ENCODE measurements around the gene APBA1. TPM values are rescaled to one million over a fixed set of nuclear protein-coding genes. Genes with fewer than 3 reads are reported as not detected.

Gene APBA1
- polyA plus RNA-seq, 6 donors from 2014 or later = not detected

DNA sequence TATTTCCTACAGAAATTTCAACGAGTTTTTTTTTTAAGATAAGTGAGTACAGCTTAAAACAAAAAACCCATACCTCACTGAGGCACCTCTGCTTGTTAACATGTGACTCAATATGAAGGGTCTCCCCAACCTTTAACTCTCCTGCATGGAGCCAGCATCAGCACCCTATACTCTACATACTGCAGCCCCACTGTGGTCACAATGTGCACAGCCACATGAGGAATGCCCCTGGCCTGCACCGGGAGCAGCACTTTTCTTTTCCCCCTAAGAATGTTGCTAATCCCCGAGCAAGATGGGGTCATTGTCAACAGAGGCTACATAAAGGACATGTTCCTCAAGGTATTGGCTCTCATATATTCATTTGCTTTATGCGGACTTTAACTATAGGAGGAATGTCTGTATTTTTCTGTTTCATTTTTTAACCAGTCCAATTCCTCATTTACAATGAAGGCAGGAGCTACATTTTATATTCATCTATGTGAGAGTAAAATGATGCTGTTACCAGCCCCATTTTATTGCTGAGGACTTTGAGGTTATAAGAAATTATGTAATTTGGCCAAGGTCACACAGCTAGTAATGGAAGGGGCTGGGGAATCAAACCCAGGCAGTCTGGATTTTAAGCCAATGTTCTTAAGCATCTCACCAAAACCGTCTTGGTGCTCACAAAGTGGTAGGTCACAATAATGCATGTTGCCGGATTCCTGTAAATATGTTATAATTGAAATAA is 93.0 kb downstream of the APBA1 start:
- Mint-ChIP-seq H3K4me3 (no peak overlapping the region), H3K27ac (peak overlapping the region in 1 of 6 donors; percentile 13), H3K36me3 (no peaks in the 10 kb centered on the region), H3K4me1 (peaks cover 4 to 11% (median 5%) of the 10 kb centered on the region in 3 donors), H3K27me3 (no peaks in the 10 kb centered on the region), H3K9me3 (peaks cover 0 to 2% (median 0%) of the 10 kb centered on the region in 7 donors)
- ATAC-seq (ENCODE audit: low read depth in 2 of 2) (no peak), DNase-seq (no peak)

GRCh38 chr9:69578026-69578425 is 94.1 kb downstream of the APBA1 start:
- H3K9me3 Mint-ChIP-seq = peaks cover 0 to 2% (median 0%) of the 10 kb centered on the region in 7 donors
- ATAC-seq (ENCODE audit: low read depth in 2 of 2) = no peak
- no peaks in the 10 kb centered on the region for H3K36me3 Mint-ChIP-seq
- H3K27me3 Mint-ChIP-seq = no peaks in the 10 kb centered on the region
- peaks cover 4 to 11% (median 5%) of the 10 kb centered on the region in 3 donors for H3K4me1 Mint-ChIP-seq
- no peak overlapping the region for H3K27ac Mint-ChIP-seq
- DNase-seq = no peak
- H3K4me3 Mint-ChIP-seq = no peak overlapping the region

DNA sequence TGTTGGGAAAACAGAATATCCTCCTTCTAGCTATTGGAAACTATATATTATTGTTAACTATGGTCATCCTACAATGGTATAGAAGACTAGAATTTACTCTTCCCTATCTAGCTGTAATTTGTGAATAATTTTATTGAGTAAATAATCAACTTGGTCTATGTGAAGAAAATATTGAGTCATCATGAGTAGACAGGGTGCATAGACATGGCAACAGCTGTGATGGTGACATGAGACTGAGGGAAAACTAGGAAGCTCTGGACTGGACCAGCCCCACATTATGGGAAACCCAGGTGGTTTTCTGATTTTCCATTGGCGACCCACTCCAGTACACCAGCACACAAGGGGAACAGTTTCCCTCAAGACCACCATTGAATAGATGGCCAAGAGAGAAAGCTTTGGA is 95.0 kb downstream of the APBA1 start:
- H3K36me3 Mint-ChIP-seq = no peaks in the 10 kb centered on the region
- DNase-seq = no peak
- H3K9me3 Mint-ChIP-seq = peaks cover 0 to 2% (median 0%) of the 10 kb centered on the region in 7 donors
- ATAC-seq (ENCODE audit: low read depth in 2 of 2) = no peak
- H3K27ac Mint-ChIP-seq = peak overlapping the region in 1 of 6 donors; percentile 57
- H3K27me3 Mint-ChIP-seq = peaks cover 0 to 8% (median 0%) of the 10 kb centered on the region in 3 donors
- no peak overlapping the region for H3K4me3 Mint-ChIP-seq
- peaks cover 0 to 5% (median 0%) of the 10 kb centered on the region in 3 donors for H3K4me1 Mint-ChIP-seq

GRCh38 chr9:69574057-69574456 is 98.1 kb downstream of the APBA1 start:
- ATAC-seq (ENCODE audit: low read depth in 2 of 2) = no peak
- H3K27me3 Mint-ChIP-seq = peaks cover 0 to 9% (median 0%) of the 10 kb centered on the region in 3 donors
- H3K27ac Mint-ChIP-seq = no peak overlapping the region
- no peak for DNase-seq
- no peaks in the 10 kb centered on the region for H3K4me1 Mint-ChIP-seq
- no peaks in the 10 kb centered on the region for H3K36me3 Mint-ChIP-seq
- H3K4me3 Mint-ChIP-seq = no peak overlapping the region
- peaks cover 0 to 2% (median 0%) of the 10 kb centered on the region in 7 donors for H3K9me3 Mint-ChIP-seq

GRCh38 chr9:69573651-69574050 is 98.5 kb downstream of the APBA1 start:
- no peak overlapping the region for H3K4me3 Mint-ChIP-seq
- no peaks in the 10 kb centered on the region for H3K4me1 Mint-ChIP-seq
- peaks cover 0 to 11% (median 0%) of the 10 kb centered on the region in 3 donors for H3K27me3 Mint-ChIP-seq
- no peaks in the 10 kb centered on the region for H3K36me3 Mint-ChIP-seq
- no peak overlapping the region for H3K27ac Mint-ChIP-seq
- no peak for ATAC-seq (ENCODE audit: low read depth in 2 of 2)
- H3K9me3 Mint-ChIP-seq = peaks cover 0 to 2% (median 0%) of the 10 kb centered on the region in 7 donors
- DNase-seq = no peak

DNA sequence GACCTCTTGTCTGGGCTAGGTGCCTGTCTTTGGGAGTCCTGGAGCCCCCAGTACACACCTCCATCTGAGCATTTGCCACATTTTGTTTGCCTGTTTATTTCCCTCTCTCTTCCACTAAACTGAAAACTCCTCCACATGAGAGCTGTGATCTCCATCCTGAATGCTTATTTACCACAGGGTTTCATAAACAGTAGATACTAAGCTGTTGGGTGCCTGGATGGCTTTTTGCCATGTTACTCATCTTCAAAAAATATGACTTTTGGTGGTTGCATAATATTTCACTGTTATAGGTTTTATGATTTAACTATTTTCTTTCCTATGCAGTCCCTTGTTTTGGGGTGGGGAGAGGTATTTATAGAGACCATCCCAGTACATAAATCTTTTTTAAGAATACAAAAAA is 99.6 kb downstream of the APBA1 start:
- ATAC-seq (ENCODE audit: low read depth in 2 of 2) = no peak
- Mint-ChIP-seq H3K27me3 (peaks cover 0 to 17% (median 0%) of the 10 kb centered on the region in 3 donors), H3K4me3 (no peak overlapping the region), H3K36me3 (no peaks in the 10 kb centered on the region), H3K9me3 (peaks cover 0 to 2% (median 0%) of the 10 kb centered on the region in 7 donors), H3K4me1 (no peaks in the 10 kb centered on the region), H3K27ac (no peak overlapping the region)
- no peak for DNase-seq

DNA sequence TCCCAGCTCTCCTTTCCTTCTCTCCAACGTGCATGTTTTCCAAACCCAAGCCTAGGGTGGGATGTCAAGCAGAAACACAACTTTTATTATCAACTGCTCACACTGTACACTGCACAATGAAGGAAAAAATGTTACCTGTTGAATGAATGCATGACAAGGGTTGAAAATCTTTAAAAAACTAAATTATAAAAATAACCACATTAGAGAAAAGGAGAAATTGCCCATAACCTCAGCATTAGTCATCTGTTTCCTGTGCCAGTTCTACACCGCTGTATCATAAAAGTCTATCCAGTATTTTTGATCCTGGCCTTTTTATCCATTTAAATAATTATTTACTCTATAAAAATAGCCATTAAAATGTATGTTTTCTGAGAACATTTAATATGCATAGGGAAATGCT is 101.1 kb downstream of the APBA1 start:
- Mint-ChIP-seq H3K4me1 (no peaks in the 10 kb centered on the region), H3K27ac (no peak overlapping the region), H3K4me3 (no peak overlapping the region), H3K27me3 (peaks cover 0 to 17% (median 0%) of the 10 kb centered on the region in 3 donors), H3K36me3 (no peaks in the 10 kb centered on the region), H3K9me3 (peaks cover 0 to 2% (median 0%) of the 10 kb centered on the region in 7 donors)
- no peak for DNase-seq
- no peak for ATAC-seq (ENCODE audit: low read depth in 2 of 2)

- no peaks in the 10 kb centered on the region for H3K9me3 Mint-ChIP-seq
- no peak overlapping the region for H3K4me3 Mint-ChIP-seq
- no peaks in the 10 kb centered on the region for H3K36me3 Mint-ChIP-seq
- H3K27ac Mint-ChIP-seq = no peak overlapping the region
- DNase-seq (no peak), ATAC-seq (ENCODE audit: low read depth in 2 of 2) (no peak)
- peaks cover 0 to 25% (median 4%) of the 10 kb centered on the region in 3 donors for H3K27me3 Mint-ChIP-seq
- H3K4me1 Mint-ChIP-seq = no peaks in the 10 kb centered on the region
Measured at GRCh38 chr9:69569738-69570451, 102.3 kb downstream of the APBA1 start.

DNA sequence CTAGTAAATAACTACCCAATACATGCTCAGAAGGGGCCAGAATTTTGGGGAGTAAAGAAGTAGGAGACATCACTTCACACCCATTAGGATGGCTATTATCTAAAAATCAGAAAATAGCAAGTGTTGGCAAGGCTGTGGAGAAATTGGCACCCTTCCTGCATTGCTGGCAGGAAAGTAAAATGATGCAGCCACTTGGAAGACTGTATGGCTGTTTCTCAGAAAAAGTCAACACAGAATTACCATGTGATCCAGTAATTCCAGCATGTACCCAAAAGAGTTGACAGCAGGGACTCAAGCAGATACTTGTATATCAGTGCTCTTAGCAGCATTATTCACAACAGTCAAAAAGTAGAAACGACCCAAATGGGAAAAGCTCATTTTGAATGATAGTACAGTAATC is 107.6 kb downstream of the APBA1 start:
- Mint-ChIP-seq H3K4me1 (no peaks in the 10 kb centered on the region), H3K9me3 (no peaks in the 10 kb centered on the region), H3K27me3 (peaks cover 0 to 17% (median 9%) of the 10 kb centered on the region in 3 donors), H3K27ac (no peak overlapping the region), H3K36me3 (no peaks in the 10 kb centered on the region), H3K4me3 (no peak overlapping the region)
- ATAC-seq (ENCODE audit: low read depth in 2 of 2) (no peak), DNase-seq (no peak)

GRCh38 chr9:69559126-69559525 is 113.0 kb downstream of the APBA1 start:
- Mint-ChIP-seq H3K27ac (no peak overlapping the region), H3K27me3 (peaks cover 0 to 5% (median 0%) of the 10 kb centered on the region in 3 donors), H3K9me3 (no peaks in the 10 kb centered on the region), H3K4me3 (no peak overlapping the region), H3K4me1 (no peaks in the 10 kb centered on the region), H3K36me3 (no peaks in the 10 kb centered on the region)
- ATAC-seq (ENCODE audit: low read depth in 2 of 2) (no peak), DNase-seq (no peak)

GRCh38 chr9:69556707-69557106 is 115.5 kb downstream of the APBA1 start:
- H3K27ac Mint-ChIP-seq = no peak overlapping the region
- H3K27me3 Mint-ChIP-seq = peaks cover 8% of the 10 kb centered on the region in 3 donors
- no peaks in the 10 kb centered on the region for H3K9me3 Mint-ChIP-seq
- H3K36me3 Mint-ChIP-seq = no peaks in the 10 kb centered on the region
- H3K4me3 Mint-ChIP-seq = no peak overlapping the region
- H3K4me1 Mint-ChIP-seq = no peaks in the 10 kb centered on the region
- no peak for ATAC-seq (ENCODE audit: low read depth in 2 of 2)
- no peak for DNase-seq

DNA sequence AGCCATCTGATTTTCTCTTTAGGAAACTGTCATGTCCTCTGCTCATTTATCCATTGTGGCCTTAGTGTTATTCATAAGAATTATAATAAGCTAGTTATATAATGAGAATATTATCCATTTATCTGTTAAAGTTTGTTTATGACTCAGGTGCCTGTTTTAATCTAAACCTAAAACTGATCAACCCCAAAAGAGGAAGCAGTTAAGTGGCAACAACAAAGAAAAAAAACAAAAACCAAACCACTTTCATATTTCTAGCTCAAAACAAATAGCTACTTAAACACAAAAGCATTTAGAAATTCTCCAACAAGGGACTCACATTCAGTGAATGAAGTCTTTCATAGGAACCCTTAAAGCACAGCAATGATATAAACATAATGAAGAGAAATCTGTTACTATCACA is 116.4 kb downstream of the APBA1 start:
- no peaks in the 10 kb centered on the region for H3K9me3 Mint-ChIP-seq
- peaks cover 5 to 9% (median 8%) of the 10 kb centered on the region in 3 donors for H3K27me3 Mint-ChIP-seq
- ATAC-seq (ENCODE audit: low read depth in 2 of 2) (no peak), DNase-seq (no peak)
- H3K4me3 Mint-ChIP-seq = no peak overlapping the region
- H3K27ac Mint-ChIP-seq = no peak overlapping the region
- no peaks in the 10 kb centered on the region for H3K36me3 Mint-ChIP-seq
- H3K4me1 Mint-ChIP-seq = no peaks in the 10 kb centered on the region

GRCh38 chr9:69554945-69555344 is 117.2 kb downstream of the APBA1 start:
- no peaks in the 10 kb centered on the region for H3K4me1 Mint-ChIP-seq
- no peaks in the 10 kb centered on the region for H3K9me3 Mint-ChIP-seq
- H3K27me3 Mint-ChIP-seq = peaks cover 5 to 9% (median 8%) of the 10 kb centered on the region in 3 donors
- ATAC-seq (ENCODE audit: low read depth in 2 of 2) (no peak), DNase-seq (no peak)
- H3K27ac Mint-ChIP-seq = no peak overlapping the region
- H3K4me3 Mint-ChIP-seq = no peak overlapping the region
- H3K36me3 Mint-ChIP-seq = no peaks in the 10 kb centered on the region
